Immature natural killer cell (primary cell): ENCODE measurements around the gene CHD8. TPM values are rescaled to one million over a fixed set of nuclear protein-coding genes. Genes with fewer than 3 reads are reported as not detected.
A peak's percentile ranks its signal among the peaks of the same experiment; 100 is the strongest.

Experiments used
- DNase-seq, 3 donors: peaks; one replicate each; pipeline ENCODE4 v3.0.0; 2022; ENCODE audit warnings: mixed read lengths in 1 of 3
- H3K27ac Mint-ChIP-seq, 6 donors: one replicate each; pipeline ENCODE4 v1.8.0; 2020; ENCODE audit warnings: mixed read lengths in 6 of 6, mild to moderate bottlenecking in 5 of 6, inconsistent platforms in 4 of 6, moderate library complexity in 3 of 6
- H3K27me3 Mint-ChIP-seq, 3 donors: one replicate each; pipeline ENCODE4 v1.8.0; 2020 to 2021; ENCODE audit warnings: low read depth in 3 of 3, mild to moderate bottlenecking in 3 of 3, mixed read lengths in 3 of 3, moderate library complexity in 3 of 3, inconsistent platforms in 1 of 3
- H3K36me3 Mint-ChIP-seq, 3 donors: one replicate each; pipeline ENCODE4 v1.8.0; 2020; ENCODE audit warnings: mixed read lengths in 3 of 3, inconsistent platforms in 2 of 3, mild to moderate bottlenecking in 2 of 3
- H3K4me1 Mint-ChIP-seq, 2 donors: one replicate each; pipeline ENCODE4 v1.8.0; 2020; ENCODE audit warnings: inconsistent platforms in 2 of 2, mild to moderate bottlenecking in 2 of 2, mixed read lengths in 2 of 2, moderate library complexity in 1 of 2
- H3K4me3 Mint-ChIP-seq, 5 donors: one replicate each; pipeline ENCODE4 v1.8.0; 2020; ENCODE audit warnings: mild to moderate bottlenecking in 5 of 5, mixed read lengths in 5 of 5, inconsistent platforms in 3 of 5, moderate library complexity in 3 of 5
- H3K9me3 Mint-ChIP-seq, 6 donors: one replicate each; pipeline ENCODE4 v1.8.0; 2020; ENCODE audit warnings: mild to moderate bottlenecking in 6 of 6, mixed read lengths in 6 of 6, inconsistent platforms in 4 of 6, moderate library complexity in 3 of 6
- polyA plus RNA-seq, 3 donors: library from polyadenylated mRNA; unstranded; fragments of 300-500 nt; fragmentation: Illumina TruSeq; gene quantifications; one replicate each; pipeline ENCODE4 v1.2.3, GENCODE V29; 2021

The CHD8 gene
- polyA plus RNA-seq, 3 donors from 2014 or later = 14.5 to 62.6 (median 14.8) TPM

DNA sequence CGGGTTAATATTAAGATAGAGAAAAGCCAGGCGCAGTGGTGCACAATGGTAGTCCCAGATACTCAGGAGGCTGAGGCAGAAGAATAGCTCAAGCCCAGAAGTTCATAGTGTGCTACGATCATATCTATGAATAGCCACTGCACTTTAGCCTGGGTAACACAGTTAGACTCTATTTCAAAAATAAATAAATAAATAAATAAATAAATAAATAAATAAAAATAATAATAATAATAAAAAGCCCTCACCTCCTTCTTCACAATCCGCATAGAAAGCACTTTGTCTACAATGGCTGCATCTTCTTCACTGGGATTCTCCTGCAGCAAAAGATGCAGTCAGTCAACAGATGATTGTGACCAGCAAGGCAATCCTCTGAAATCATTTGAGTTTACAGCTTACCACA, 40.6 kb downstream of the CHD8 start:
- H3K27me3 Mint-ChIP-seq = no peaks in the 10 kb centered on the region
- no peak overlapping the region for H3K4me3 Mint-ChIP-seq
- no peak overlapping the region for H3K27ac Mint-ChIP-seq
- no peaks in the 10 kb centered on the region for H3K4me1 Mint-ChIP-seq
- H3K9me3 Mint-ChIP-seq = no peaks in the 10 kb centered on the region
- no peak for DNase-seq
- peaks cover 25 to 47% (median 33%) of the 10 kb centered on the region in 3 donors for H3K36me3 Mint-ChIP-seq

DNA sequence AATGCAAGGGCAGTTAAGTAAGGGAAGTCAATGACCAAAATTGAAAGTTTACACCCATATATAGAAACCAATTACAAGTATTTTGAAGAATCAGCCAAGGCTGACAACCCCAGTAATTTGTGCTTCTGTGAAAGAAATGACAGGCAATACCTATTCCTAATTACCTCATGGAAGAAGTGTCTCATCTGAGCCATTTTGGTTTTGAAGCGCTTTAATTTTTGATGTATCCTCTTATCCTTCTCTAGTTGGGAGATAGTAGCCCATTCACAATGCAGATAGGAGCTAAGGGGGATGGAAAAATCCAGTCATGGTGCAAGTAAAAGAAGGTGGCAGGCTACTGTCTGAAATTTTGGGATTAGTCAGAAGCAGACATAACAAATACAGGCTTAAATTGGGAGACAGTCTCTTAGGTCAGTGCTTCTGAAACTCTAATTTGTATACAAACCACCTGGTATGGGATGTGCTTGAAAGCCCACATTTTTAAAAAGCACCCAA, 41.7 kb downstream of the CHD8 start:
- H3K4me3 Mint-ChIP-seq = no peak overlapping the region
- no peaks in the 10 kb centered on the region for H3K9me3 Mint-ChIP-seq
- H3K27ac Mint-ChIP-seq = no peak overlapping the region
- no peak for DNase-seq
- H3K4me1 Mint-ChIP-seq = no peaks in the 10 kb centered on the region
- peaks cover 29 to 51% (median 43%) of the 10 kb centered on the region in 3 donors for H3K36me3 Mint-ChIP-seq
- no peaks in the 10 kb centered on the region for H3K27me3 Mint-ChIP-seq

DNA sequence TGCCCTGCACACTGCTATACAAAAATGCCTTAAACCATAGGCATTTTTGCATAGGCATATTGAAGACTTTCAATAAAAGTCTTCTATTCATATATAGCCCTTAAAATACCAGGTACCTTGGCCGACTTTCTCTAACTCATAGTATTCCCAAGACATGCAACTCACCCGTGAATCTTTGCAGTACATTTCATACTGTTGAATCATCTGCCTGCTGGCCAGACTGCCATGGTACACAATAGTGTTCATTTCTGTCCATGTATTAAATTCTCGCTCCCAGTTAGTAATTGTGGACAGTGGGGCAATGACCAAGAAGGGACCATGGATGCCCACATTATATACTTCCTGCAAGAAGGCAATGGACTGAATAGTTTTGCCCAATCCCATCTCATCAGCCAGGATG, 47.8 kb downstream of the CHD8 start:
- peaks cover 34 to 70% (median 59%) of the 10 kb centered on the region in 3 donors for H3K36me3 Mint-ChIP-seq
- no peak overlapping the region for H3K27ac Mint-ChIP-seq
- H3K4me3 Mint-ChIP-seq = no peak overlapping the region
- H3K4me1 Mint-ChIP-seq = no peaks in the 10 kb centered on the region
- H3K27me3 Mint-ChIP-seq = peaks cover 0 to 1% (median 0%) of the 10 kb centered on the region in 3 donors
- no peak for DNase-seq
- no peaks in the 10 kb centered on the region for H3K9me3 Mint-ChIP-seq

DNA sequence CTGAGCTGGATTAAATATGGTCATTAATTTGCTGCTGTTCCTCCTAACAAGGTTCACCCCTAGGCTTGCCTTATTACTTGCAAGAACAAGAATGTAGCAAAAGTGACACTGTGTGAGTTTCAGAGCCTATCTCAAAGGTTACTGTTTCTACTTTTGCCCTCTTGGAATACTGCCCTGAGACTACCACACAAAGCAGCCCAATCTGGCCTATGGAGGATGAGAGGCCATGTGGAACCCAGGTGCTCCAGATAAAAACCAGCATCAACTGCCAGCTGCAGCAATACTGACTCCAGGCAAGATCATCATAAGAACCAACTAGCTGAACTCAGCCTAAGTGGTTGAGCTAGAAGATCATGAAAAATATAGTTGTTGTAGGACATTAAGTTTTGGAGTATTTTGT, 49.7 kb downstream of the CHD8 start:
- H3K36me3 Mint-ChIP-seq = peaks cover 42 to 74% (median 66%) of the 10 kb centered on the region in 3 donors
- H3K27me3 Mint-ChIP-seq = peaks cover 0 to 1% (median 0%) of the 10 kb centered on the region in 3 donors
- no peak overlapping the region for H3K4me3 Mint-ChIP-seq
- H3K9me3 Mint-ChIP-seq = no peaks in the 10 kb centered on the region
- H3K4me1 Mint-ChIP-seq = no peaks in the 10 kb centered on the region
- H3K27ac Mint-ChIP-seq = no peak overlapping the region
- no peak for DNase-seq

DNA sequence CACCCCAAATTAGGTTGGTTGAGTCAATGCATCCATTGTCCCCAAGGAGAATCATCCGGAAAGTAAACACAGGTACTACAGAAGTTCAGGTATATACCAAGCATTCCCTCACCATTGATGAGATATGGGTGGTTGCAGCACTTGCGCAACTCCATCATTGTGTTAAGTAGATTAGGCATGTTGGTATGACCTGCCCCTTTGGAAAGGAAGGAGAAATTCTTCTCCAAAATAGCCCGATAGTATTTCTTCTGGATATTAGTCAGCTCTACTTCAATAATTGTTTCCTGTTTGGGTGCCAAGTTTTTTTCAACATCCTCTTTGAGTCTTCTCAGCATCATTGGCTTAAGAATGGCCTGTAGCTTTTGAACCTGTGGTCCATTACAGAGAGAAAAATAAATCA, 50.8 kb downstream of the CHD8 start:
- Mint-ChIP-seq H3K36me3 (peaks cover 44 to 74% (median 66%) of the 10 kb centered on the region in 3 donors), H3K9me3 (no peaks in the 10 kb centered on the region), H3K4me1 (no peaks in the 10 kb centered on the region), H3K27ac (peak overlapping the region in 1 of 6 donors; percentile 34), H3K27me3 (peaks cover 0 to 1% (median 0%) of the 10 kb centered on the region in 3 donors), H3K4me3 (no peak overlapping the region)
- no peak for DNase-seq

DNA sequence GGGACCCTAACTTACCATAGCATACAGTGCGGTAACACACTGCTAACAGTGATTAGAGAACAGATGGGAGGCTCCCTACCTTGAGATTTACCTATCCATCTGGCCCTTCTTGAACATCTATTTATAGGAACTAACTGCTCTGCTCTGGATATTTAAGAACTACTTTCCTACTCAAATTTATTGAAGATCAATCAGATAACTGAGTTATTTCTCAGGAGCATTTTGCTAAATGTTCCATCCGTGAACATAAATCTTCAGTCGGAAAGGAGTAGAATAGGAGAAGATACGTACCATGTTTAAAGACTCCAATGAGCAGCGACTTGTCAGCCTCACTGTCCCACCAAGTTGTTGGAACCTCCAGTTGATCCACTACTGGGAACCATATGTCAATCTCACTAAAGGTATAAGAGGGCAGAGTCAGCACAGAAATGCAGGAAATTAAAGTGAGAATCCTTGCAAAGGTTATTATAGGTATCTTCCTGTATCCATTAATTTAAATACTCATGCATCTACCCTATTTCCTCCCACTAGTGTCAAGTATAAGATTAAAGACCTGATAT, 56.5 kb downstream of the CHD8 start:
- no peak for DNase-seq
- Mint-ChIP-seq H3K9me3 (no peaks in the 10 kb centered on the region), H3K27ac (no peak overlapping the region), H3K36me3 (peaks cover 52 to 73% (median 63%) of the 10 kb centered on the region in 3 donors), H3K4me3 (no peak overlapping the region), H3K27me3 (peaks cover 0 to 1% (median 0%) of the 10 kb centered on the region in 3 donors), H3K4me1 (no peaks in the 10 kb centered on the region)

DNA sequence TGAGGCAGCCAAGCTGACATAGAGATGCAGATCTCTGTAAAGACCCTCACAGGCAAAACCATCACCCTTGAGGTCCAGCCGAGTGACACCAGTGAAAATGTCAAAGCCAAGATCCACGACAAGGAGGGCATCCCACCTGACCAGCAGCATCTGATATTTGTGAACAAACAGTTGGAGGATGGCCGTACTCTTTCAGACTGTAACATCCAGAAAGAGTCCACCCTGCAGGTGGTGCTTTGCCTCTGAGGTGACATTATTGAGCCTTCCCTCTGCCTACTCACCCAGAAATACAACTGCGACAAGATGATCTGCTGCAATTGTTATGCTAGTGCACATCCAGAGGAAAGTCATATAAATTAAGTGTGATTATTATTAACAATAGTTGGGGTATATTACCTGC, 57.0 kb downstream of the CHD8 start:
- H3K4me3 Mint-ChIP-seq = no peak overlapping the region
- no peaks in the 10 kb centered on the region for H3K27me3 Mint-ChIP-seq
- peaks cover 53 to 76% (median 66%) of the 10 kb centered on the region in 3 donors for H3K36me3 Mint-ChIP-seq
- H3K9me3 Mint-ChIP-seq = no peaks in the 10 kb centered on the region
- H3K4me1 Mint-ChIP-seq = no peaks in the 10 kb centered on the region
- no peak overlapping the region for H3K27ac Mint-ChIP-seq
- DNase-seq = no peak

DNA sequence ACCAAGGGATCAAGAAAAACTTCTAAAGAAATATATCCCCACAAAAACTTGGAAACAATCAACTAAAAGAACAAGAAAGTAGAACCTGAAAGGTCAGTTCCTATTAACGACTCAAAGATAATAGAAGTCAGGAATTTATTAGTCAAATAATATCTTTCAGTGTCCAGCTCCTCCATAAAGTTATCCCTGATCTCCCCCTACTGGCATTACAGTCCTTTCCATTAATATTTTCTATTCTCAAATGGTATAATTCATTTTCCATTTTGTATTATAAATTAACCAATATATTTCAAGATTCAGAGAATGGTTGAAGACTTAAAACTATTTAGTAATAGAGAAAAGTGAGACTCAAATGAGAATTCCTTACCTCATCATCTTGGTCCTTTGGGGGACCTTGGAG, 60.5 kb downstream of the CHD8 start:
- DNase-seq = no peak
- peaks cover 34 to 77% (median 60%) of the 10 kb centered on the region in 3 donors for H3K36me3 Mint-ChIP-seq
- H3K4me3 Mint-ChIP-seq = no peak overlapping the region
- H3K4me1 Mint-ChIP-seq = no peaks in the 10 kb centered on the region
- no peak overlapping the region for H3K27ac Mint-ChIP-seq
- H3K27me3 Mint-ChIP-seq = no peaks in the 10 kb centered on the region
- H3K9me3 Mint-ChIP-seq = no peaks in the 10 kb centered on the region

DNA sequence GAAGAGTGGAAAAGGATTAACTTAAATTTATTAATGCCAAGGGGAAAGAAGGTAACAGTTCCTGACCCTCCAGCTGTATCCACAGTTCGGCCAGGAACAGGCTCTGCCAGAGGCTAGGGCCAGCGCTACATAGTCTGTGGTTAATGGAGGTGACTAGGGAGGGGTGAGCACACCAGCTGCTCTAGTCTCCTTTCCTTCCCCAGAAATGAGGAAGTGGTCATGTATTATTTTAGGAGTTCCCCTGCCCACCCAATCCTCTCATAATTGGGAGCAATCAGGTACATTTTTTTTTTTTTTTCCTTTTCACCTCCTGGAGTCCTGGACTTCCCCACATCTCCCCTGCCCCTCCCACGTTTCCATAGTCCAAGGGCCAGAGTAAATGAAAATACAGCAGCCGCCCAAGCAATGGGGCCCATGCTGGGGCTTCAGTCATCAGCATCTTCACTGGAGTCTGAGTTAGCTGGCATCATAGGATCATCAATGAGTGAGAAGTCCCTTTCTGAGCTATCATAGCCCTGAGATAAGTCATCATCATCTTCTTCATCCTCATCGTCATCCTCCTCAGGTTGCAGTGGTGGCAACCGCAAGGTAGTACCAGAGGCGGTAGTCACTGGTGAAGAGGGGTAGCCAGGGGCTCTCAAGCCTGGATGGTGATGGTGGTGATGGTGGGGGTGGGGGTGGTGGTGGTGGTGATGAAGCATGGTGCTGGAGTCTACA, 70.6 kb downstream of the CHD8 start:
- peaks cover 0 to 8% (median 3%) of the 10 kb centered on the region in 3 donors for H3K36me3 Mint-ChIP-seq
- H3K27ac Mint-ChIP-seq = peak overlapping the region; percentile 98 to 99 (median 99)
- peaks cover 28 to 43% of the 10 kb centered on the region in 2 donors for H3K4me1 Mint-ChIP-seq
- H3K27me3 Mint-ChIP-seq = peaks cover 11 to 20% (median 16%) of the 10 kb centered on the region in 3 donors
- H3K9me3 Mint-ChIP-seq = no peaks in the 10 kb centered on the region
- no peak for DNase-seq
- peak overlapping the region in 3 of 5 donors; percentile 96 to 97 (median 97) for H3K4me3 Mint-ChIP-seq

DNA sequence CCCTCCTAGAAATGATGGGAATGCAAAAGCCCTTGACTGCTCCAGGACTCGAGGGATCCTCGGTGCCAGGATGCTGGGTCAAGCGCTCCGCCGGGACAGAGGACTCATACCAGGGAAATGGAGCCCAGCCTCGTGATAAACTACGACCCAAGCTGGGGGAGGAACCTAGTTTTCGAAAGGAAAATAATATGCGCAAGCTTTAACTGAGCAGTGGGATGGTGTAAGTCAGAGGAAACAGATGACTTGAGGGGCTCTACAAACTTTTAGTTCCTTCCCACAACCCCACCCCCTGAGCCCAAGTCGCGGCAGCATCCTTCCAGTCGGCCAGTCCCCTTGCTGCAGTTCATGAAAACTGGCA, 71.5 kb downstream of the CHD8 start:
- Mint-ChIP-seq H3K9me3 (no peaks in the 10 kb centered on the region), H3K4me1 (peaks cover 28 to 50% of the 10 kb centered on the region in 2 donors), H3K27ac (peak overlapping the region; percentile 98 to 99 (median 99)), H3K27me3 (peaks cover 11 to 20% (median 16%) of the 10 kb centered on the region in 3 donors), H3K4me3 (peak overlapping the region; percentile 96 to 100 (median 97)), H3K36me3 (peaks cover 0 to 7% (median 3%) of the 10 kb centered on the region in 3 donors)
- no peak for DNase-seq

DNA sequence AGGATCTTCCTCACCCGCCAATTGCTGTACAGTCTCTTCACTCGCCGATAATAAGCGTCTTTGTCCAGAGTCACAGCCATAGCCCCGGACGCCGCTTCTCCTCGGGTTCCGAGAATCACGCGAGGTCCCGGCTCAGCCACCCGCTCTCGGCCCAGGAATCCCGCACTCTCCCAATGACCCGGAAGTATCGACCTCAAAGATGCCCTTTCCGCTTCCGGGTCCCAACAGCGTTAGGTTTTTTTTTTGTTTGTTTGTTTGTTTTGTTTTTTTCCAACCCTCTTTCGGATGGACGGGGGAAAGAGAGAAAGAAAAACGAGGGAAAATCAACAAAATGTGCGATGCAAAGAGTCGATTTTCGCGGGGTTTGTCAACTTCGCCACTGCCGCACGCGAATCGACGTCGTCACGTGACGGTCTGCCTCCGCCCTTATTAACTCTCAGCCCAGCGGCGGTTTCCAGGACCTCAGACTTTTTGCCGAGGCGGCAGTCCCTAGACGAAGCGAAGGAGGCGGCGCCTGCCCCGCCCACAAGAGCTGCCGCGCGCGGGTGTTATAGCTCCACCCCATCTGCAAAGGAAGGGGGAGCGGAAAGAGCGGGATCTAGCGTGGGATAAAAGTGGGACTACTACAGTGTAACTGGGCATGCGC, 72.0 kb downstream of the CHD8 start, which contains the start of gene SUPT16H:
Gene SUPT16H, minus strand, starts transcription at position 172 of the 646 bp plus-strand sequence. Its CDS starts 92 bp downstream, at position 80.
- peaks cover 11 to 20% (median 16%) of the 10 kb centered on the region in 3 donors for H3K27me3 Mint-ChIP-seq

DNA sequence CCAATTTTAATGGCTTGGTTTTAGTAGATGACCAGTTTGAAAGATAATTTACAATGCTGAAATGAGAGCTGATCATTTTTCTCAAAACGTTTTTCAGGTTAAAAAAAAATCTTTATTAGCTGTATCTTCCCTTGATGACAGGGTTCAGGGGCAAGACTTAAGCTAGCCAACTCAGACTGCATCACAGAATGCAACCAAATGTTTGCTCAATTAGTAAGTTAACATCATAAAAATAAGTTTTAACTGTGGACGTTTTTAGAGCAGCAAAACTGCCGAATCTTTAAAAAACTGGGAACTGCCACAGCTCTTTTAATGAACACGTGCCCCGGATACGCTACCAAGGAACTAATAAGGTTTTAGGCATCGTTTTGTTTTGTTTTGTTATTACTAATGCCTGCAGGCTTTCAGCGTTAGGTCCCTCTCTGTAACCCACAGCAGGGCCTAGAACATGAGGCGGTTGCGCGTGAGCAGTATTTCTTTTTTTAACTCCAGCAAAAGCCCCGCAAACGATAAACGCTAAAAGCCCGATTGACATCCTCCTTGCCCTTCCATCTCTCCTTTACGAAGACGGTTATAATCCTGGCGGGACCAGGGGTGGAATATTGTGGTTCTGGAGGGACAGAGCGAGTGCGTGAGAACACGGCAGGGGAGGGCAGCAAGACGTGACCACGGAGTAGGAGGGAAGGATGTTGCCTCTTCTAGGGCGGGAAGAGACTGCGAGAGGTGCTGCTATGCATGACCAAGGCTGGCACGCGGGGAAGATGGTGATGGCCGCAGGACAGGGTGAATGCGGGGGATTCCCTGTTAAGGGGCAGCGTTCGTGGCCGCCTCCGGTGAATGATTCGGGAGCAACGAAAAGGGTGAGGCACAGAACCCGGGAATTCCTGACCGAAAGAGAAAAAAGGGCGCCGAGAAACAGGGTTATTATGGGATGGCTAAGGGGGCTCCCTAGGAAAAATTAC, 72.8 kb downstream of the CHD8 start:
- H3K27me3 Mint-ChIP-seq = peaks cover 11 to 18% (median 16%) of the 10 kb centered on the region in 3 donors
- H3K4me1 Mint-ChIP-seq = peaks cover 30 to 59% of the 10 kb centered on the region in 2 donors
- H3K27ac Mint-ChIP-seq = peak overlapping the region; percentile 98 to 99 (median 99)

More for the DNA sequence above, 72.0 kb downstream of the CHD8 start, which contains the start of gene SUPT16H:
- H3K4me3 Mint-ChIP-seq = peak within 1 kb of the TSS; percentile 96 to 100 (median 97)
- peak within 1 kb of the TSS; percentile 98 to 99 (median 99) for H3K27ac Mint-ChIP-seq
- H3K36me3 Mint-ChIP-seq = peaks cover 0 to 7% (median 3%) of the 10 kb centered on the region in 3 donors
- peak; percentile 91 to 92 (median 92) for DNase-seq
- peaks cover 28 to 51% of the 10 kb centered on the region in 2 donors for H3K4me1 Mint-ChIP-seq
- H3K9me3 Mint-ChIP-seq = no peaks in the 10 kb centered on the region

DNA sequence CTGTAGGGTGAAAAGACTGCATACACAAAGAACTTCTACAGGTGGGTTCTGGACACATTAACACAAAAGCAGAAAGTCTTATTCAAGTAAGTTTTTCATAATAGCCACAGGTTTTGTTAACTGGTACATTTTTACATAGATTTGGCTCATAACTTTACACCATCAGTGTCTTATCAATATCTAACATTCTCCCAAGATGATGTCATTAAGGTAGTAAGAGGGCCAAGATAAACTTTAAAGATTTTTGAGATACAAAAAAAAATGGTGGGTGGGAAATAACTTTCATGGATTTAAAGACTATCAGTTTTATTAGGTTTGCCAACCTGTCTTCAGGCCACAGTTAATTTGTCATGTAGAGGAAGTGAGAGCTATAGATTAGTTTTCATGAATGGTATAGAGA, 73.8 kb downstream of the CHD8 start:
- Mint-ChIP-seq H3K4me3 (peak overlapping the region; percentile 96 to 100 (median 97)), H3K27ac (peak overlapping the region; percentile 65 to 99 (median 90)), H3K9me3 (no peaks in the 10 kb centered on the region), H3K36me3 (peaks cover 0 to 4% (median 0%) of the 10 kb centered on the region in 3 donors), H3K27me3 (peaks cover 11 to 18% (median 16%) of the 10 kb centered on the region in 3 donors), H3K4me1 (peaks cover 32 to 66% of the 10 kb centered on the region in 2 donors)
- DNase-seq = no peak

More for the DNA sequence above, 72.8 kb downstream of the CHD8 start:
- Mint-ChIP-seq H3K36me3 (peaks cover 0 to 6% (median 0%) of the 10 kb centered on the region in 3 donors), H3K9me3 (no peaks in the 10 kb centered on the region), H3K4me3 (peak overlapping the region; percentile 96 to 100 (median 97))
- peak; percentile 42 to 50 (median 50) for DNase-seq
